COR-L47 (cell line): ENCODE data around the gene BRPF1.

ENCODE experiments used
- DNase-seq: peaks from one replicate; lab custom pipeline; 2025; lab: John Stamatoyannopoulos, UW

The BRPF1 gene

GRCh38 chr3:9791127-9791526 is 59.6 kb downstream of the BRPF1 start:
- DNase-seq = no peak

- no peak for DNase-seq
Observed at GRCh38 chr3:9791790-9792404, 60.4 kb downstream of the BRPF1 start.

- DNase-seq = peak; percentile 76
Observed at GRCh38 chr3:9792405-9793160, 61.0 kb downstream of the BRPF1 start, which contains the start of the genes ARPC4 and TADA3. Gene ARPC4 (plus strand): TSS chr3:9793082. CDS start chr3:9793122, 40 bp downstream. Gene TADA3 (minus strand): TSS chr3:9792473. CDS start chr3:9791466, 1,007 bp downstream.

DNA sequence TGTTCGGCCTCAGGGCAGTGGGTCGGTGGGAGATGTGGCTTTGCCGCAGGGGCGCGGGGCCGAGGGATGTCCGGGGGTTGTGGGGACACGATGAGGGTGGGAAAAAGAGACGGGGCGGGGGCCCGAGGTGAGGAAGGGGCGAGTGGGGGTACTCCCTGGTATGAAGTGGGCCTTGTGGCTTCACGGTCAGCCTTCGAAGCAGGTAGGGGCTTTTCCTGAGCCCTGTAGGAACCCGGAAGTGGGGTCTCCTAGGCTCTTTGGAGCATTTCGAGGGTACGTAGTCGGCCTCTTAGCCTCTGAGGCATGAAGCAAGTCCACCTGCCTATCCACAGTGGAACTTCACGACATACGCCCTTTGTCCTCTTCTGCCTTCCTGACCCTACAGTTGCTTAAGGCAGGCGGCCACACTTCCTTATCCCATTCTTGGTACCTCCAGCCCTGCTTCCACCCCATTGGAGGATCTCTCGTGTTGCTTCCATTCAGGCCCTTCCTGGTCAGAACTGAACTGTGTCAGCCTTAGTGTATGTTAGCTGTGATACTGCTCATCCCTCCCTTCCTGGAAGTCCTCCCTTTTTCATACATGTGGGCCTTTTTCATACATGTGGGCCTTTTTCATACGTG is 61.7 kb downstream of the BRPF1 start:
- no peak for DNase-seq

GRCh38 chr3:9794400-9794799 is 62.9 kb downstream of the BRPF1 start:
- no peak for DNase-seq

- no peak for DNase-seq
Observed at GRCh38 chr3:9795207-9795606, 63.7 kb downstream of the BRPF1 start.

DNA sequence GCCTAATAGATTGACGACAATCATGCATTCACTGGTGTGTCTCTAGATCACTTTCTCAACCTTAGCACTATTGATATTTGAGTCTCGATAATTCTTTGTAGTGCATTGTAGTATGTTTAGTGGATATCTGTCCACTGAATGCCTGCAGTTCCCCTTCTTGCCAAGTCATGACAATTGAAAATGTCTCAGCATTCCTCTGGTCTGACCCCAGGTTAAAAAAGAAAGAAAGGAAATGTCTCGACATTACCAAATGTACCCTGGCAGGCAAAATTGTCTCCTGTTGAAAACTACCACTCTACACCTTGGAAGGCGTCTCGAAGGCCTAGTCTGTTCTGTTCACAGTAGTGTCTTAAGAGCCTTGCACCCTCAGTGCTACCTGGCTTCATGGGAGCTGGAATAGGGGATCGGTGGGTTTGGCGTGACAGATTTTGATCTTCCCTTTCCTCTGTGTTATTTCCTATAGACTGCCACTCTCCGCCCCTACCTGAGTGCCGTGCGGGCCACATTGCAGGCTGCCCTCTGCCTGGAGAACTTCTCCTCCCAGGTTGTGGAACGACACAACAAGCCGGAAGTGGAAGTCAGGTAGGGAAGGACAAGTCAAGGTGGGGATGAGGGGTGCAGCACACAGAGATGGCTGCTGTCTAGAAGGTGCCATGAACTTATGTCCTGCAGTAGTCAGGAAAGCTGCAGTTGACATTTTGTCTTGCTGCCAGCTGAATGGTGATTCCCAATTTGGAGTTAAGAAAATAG is 65.8 kb downstream of the BRPF1 start:
- DNase-seq = no peak
